Dermis microvascular lymphatic vessel endothelial cell (primary cell): ENCODE measurements around the gene KLRK1. TPM values are rescaled to one million over a fixed set of nuclear protein-coding genes. Genes with fewer than 3 reads are reported as not detected.
A peak's percentile ranks its signal among the peaks of the same experiment; 100 is the strongest.
"Not testable (repeated sequence)": the region's sequence is repeated elsewhere in the genome, so short reads cannot be mapped to it uniquely, and the experiment has no call there.

Experiments
- DNase-seq, 2 donors: peaks; one replicate each; pipeline versions ENCODE4 v3.0.0 to v3.0.0-alpha.2; 2010; ENCODE audit warnings: low read depth in 2 of 2
- total RNA-seq: library from RNA; depleted of rRNA; stranded (reverse); fragments of >200 nt; gene quantifications from 2 replicates; pipeline ENCODE4 v1.2.1, GENCODE V29; 2014

KLRK1 gene
- total RNA-seq, 1 donor from 2014 or later = not detected

- no peak for DNase-seq
These were observed 26.8 kb downstream of the KLRK1 start for GRCh38 chr12:10362828-10363657.

GRCh38 chr12:10362325-10362724 lies 27.5 kb downstream of the KLRK1 start:
- no peak for DNase-seq

- DNase-seq = no peak
These were observed 28.2 kb downstream of the KLRK1 start for GRCh38 chr12:10361622-10362021.

GRCh38 chr12:10361084-10361483 lies 28.8 kb downstream of the KLRK1 start:
- DNase-seq = no peak

GRCh38 chr12:10358969-10359368 lies 30.9 kb downstream of the KLRK1 start:
- DNase-seq = no peak

DNA sequence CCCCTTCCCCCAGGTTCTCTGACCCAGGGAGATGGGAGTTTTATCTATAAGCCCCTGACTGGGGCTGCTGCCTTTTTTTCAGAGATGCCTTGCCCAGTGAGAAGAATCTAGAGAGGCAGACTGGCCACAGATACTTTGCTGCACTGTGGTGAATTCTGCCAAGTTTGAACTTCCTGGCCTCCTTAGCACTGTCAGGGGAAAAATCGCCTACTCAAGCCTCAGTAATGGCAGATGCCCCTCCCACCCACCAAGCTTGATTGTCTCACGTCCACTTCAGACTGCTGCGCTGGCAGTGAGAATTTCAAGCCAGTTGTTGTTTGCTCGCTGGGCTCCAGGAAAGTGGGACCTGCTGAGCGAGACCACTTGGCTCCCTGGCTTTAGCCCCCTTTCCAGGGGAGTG lies 31.7 kb downstream of the KLRK1 start:
- DNase-seq = no peak

- peak; percentile 28 to 59 for DNase-seq
These were observed 35.3 kb downstream of the KLRK1 start for GRCh38 chr12:10354502-10354901.

GRCh38 chr12:10354071-10354470 lies 35.8 kb downstream of the KLRK1 start:
- DNase-seq = no peak

- not testable (repeated sequence) for DNase-seq
These were observed 38.4 kb downstream of the KLRK1 start for GRCh38 chr12:10351457-10351856.

DNA sequence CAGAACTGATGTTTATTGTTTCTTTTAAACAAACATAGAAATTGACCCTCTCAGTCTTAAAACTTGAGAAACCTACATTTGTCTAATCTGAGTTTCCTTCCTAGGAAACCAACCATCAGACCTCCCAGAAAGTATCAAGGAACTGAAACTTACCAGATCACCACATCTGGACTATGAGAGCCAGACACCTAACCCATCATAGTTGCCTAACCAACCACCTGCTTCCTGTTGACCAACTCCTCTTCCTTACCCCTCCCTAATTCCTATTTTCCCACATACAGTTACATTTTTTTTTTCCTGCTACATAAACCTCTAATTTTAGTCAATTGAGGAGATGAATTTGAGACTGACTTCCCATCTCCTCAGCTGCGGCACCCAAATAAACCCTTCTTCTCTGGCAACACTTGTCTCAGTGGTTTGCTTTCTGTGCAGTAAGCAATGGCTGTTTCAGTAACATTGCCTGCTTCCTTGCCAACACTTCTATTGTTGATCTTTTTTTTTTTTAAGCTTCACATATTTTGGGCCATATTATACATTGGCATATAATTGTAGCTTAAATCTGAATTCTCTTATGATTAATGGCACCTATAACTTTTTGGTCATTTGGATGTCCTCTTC lies 47.8 kb downstream of the KLRK1 start:
- peak in 1 of 2 donors; percentile 19 for DNase-seq

DNA sequence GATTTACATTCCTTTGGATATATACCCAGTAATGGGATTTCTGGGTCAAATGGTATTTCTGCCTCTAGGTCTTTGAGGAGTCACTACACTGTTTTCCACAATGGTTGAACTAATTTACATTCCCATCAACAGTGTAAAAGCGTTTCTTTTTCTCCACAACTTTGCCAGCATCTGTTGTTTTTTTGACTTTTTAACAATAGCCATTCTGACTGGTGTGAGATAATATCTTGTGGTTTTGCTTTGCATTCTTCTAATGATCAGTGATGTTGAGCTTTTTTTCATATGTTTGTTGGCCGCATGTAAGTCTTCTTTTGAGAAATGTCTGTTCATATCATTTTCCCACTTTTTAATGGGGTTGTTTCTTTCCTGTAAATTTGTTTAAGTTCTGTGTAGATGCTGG lies 48.9 kb downstream of the KLRK1 start:
- DNase-seq = peak in 1 of 2 donors; percentile 42

DNA sequence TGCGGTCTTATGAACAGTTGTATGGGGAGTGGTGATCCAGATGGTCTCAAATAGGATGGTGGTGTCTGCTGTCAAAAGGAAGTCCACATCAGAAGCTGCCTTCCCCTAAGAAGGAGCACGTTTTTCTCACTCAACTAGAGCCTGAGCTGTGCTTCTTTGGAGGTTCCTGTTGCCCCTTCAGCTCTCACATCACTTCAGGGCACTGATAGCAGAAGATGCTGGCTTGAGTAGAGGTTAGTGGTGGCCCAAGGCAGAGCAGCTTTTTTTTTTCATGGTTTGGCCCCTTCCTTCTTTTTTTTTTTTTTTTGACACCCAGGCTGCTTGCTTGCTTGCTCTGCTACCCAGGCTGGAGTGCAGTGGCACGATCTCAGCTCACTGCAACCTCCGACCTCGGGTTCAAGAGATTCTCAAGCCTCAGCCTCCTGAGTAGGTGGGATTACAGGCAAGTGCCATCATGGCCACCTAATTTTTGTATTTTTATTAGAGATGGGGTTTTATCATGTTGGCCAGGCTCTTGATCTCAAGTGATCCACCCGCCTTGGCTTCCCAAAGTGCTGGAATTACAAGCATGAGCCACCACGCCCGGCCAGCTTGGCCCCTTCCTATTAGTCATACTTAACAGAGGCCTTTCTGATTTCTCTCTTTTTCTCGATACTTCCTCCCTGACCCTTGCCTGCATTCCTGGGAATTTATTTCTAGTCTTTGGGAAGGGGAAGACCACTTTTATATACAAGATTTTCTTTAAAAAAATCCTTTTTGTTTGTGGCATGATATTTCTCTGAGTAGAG lies 50.6 kb downstream of the KLRK1 start:
- peak in 1 of 2 donors; percentile 48 for DNase-seq

DNA sequence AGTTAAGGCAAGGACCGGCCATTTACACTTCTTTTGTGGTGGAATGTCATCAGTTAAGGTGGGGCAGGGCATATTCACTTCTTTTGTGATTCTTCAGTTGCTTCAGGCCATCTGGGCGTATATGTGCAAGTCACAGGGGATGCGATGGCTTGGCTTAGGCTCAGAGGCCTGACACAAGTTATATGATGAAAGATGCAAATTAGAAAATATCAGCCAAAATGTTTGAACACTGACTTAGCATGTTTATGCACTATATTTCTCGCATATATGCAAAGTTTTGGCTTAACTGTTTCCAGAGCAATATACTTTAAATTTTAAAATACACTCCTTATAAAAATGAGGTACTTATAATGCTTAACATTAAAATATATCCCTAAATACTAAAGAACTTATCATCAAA lies 51.4 kb downstream of the KLRK1 start:
- DNase-seq = not testable (repeated sequence)

DNA sequence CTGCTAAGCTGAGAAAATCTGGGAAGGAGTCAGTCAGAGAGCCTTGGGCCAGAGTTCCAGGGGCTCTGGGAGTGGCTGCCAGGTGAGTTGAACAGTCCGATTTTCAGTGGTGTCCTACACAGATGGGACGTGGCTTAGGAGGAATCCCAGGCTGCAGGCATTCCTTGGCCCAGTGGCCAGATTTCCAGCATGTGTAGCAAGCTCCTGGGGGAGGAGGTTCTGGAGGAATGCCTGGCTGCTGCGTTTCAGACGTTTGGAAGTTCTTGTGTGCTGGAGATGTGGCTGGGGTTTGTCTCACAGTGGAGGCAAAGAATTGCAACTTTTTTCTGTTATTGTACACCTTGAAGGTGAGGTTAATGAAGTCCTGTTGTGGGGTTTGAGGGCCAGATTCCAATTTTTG lies 53.6 kb downstream of the KLRK1 start:
- not testable (repeated sequence) for DNase-seq

DNA sequence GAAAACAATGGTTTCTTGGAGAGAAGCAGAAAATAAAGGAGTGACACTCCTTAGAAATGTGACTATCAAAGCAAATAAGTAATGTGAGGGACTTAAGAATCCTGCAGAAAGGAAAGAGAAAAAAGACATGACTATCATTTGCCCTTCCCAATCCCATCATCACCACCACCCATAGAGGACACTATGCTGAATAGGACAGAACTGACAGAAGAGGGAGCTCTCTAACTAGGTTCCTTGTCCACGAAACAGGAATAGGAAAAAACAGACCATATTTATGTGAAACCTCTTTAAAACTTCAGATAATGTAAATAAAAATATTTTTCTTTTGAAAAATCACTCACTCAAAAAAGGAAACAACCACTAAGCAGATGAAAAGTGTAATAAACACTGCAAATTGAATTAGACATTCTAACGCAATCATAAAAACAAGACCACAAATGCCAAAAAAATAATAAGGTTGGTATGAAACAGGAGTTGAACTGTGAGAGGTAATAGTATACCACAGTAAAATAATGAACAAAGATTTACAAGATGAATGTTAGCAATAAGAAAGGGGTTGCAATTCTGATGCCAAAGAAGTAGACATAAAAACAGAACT lies 58.1 kb downstream of the KLRK1 start:
- peak; percentile 56 to 67 for DNase-seq

DNA sequence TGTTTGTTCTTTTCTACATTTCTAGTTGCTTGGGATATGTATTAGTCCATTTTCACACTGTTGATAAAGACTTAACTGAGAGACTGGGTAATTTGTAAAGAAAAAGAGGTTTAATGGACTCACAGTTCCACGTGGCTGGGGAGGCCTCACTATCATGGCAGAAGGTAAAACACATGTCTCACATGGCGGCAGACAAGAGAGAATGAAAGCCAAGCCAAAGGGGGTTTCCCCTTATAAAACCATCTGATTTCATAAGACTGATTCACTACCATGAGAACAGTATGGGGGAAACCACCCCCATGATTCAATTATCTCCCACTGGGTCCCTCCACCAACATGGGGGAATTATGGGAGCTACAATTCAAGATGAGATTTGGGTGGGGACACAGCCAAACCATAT lies 61.1 kb downstream of the KLRK1 start:
- DNase-seq = not testable (repeated sequence)

Other genes with a start within 250 kb of the KLRK1 start
- not detected in 2 replicates for gene OLR1, start 217.9 kb downstream of the KLRK1 start, total RNA-seq
- not detected in 2 replicates for gene TMEM52B, start 211.0 kb downstream of the KLRK1 start, total RNA-seq
- gene GABARAPL1, start 177.2 kb downstream of the KLRK1 start, total RNA-seq = 51.3 and 123 TPM in 2 replicates
- gene KLRD1, start 82.2 kb downstream of the KLRK1 start, total RNA-seq = under 0.01 and 0.13 TPM in 2 replicates
- not detected in 2 replicates for gene KLRC4, start 19.7 kb upstream of the KLRK1 start, total RNA-seq
- not detected in 2 replicates for gene KLRC3, start 30.6 kb upstream of the KLRK1 start, total RNA-seq
- gene KLRC2, start 46.0 kb upstream of the KLRK1 start, total RNA-seq = not detected in 2 replicates
- gene KLRC1, start 63.3 kb upstream of the KLRK1 start, total RNA-seq = not detected in 2 replicates
- 0.89 and 1.0 TPM in 2 replicates for gene EIF2S3B, start 115.8 kb upstream of the KLRK1 start, total RNA-seq
- gene MAGOHB, start 223.6 kb upstream of the KLRK1 start, total RNA-seq = 8.7 and 11.3 TPM in 2 replicates